Cardiac atrium fibroblast (primary cell): ENCODE measurements around the gene VAV1. TPM values are rescaled to one million over a fixed set of nuclear protein-coding genes. Genes with fewer than 3 reads are reported as not detected.

Source experiments
- total RNA-seq: library from RNA; depleted of rRNA; stranded (reverse); fragments of >200 nt; gene quantifications from 2 replicates; pipeline ENCODE4 v1.2.3, GENCODE V29; 2015

The VAV1 gene
- not detected in 2 replicates for total RNA-seq

DNA sequence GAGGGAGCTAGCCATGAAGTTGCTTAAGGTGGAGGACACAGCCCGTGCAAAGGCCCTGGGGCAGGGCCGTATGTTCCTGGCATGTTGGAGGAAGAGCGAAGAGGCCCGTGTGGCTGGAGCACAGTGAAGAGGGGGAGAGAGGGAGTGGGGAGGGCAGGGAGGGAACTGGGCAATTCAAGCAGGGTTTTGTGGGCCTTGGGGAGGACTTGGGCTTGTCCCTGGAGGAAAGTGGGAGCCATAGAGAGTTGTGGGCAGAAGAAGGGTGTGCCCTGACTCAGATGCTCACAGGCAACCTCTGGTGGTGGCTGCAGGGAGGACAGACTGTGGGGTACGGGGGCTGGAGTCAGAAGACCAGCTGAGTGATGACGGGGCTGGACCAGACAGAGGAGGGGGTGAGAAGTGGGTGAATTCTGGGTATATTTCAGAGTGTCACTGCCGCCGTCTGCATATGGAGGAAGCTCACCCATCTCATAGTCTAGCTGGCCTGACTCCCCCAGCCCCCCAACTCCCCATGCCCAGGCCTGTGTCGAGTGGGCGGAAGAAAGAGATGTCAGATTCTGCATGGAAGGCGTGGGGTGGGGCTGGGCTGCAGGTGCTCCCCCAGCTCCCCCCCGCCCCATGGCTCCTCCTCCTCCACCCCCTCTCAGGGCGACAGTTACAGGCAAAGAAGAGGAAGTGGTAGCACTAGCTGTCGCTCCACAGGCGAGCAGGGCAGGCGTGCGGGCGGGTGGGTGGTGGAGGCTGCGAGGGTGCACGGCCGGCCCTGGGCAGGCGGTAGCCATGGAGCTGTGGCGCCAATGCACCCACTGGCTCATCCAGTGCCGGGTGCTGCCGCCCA, at the start of gene VAV1:
TSS of gene VAV1 (plus strand) at position 681 of the 838 bp plus-strand sequence. CDS start at position 781, 100 bp downstream.

GRCh38 chr19:6737284-6737872, 35.1 kb upstream of the VAV1 start, which contains the start of gene GPR108:
TSS of gene GPR108 (minus strand) at chr19:6737580. CDS start at chr19:6737576, 4 bp downstream.

GRCh38 chr19:6739390-6739882, 33.1 kb upstream of the VAV1 start, which contains the start of gene TRIP10:
TSS of gene TRIP10 (plus strand) at chr19:6739680. CDS start at chr19:6739762, 82 bp downstream.

GRCh38 chr19:6767357-6768235, 4.9 kb upstream of the VAV1 start, which contains the start of gene SH2D3A:
TSS of gene SH2D3A (minus strand) at chr19:6767435. CDS start at chr19:6763748, 3,687 bp downstream.

DNA sequence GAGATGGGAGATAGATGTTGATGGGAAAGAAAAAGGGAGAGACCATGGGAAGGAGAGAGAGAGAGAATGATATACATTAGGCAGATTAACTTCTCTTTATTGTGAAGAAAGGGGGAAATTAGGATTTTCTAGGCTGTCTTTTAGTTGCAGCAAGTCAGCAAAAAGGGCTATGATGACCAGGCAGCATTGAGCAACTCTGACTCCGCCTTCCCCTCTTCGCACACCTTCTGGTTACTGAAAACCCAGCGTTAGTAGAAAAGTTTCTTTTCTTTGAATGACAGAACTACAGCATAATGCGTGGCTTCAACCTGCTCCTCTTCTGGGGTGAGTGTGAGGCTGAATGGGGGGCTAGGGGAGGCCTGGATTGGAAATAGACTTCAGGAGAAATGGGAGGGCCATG, 114.8 kb downstream of the VAV1 start, which contains the start of gene ADGRE1:
TSS of gene ADGRE1 (plus strand) at position 264 of the 400 bp plus-strand sequence. CDS start at position 294, 30 bp downstream.

Other genes with a start within 250 kb of the VAV1 start
- gene TNFSF9, start 241.7 kb upstream of the VAV1 start, total RNA-seq, result 0.18 and 2.4 TPM in 2 replicates
- not detected in 2 replicates for gene CD70, start 181.6 kb upstream of the VAV1 start, total RNA-seq
- gene TNFSF14, start 102.5 kb upstream of the VAV1 start, total RNA-seq, result 1.9 TPM in 1 of 2 replicates, not detected in the other
- 243 and 1,645 TPM in 2 replicates for gene C3, start 52.1 kb upstream of the VAV1 start, total RNA-seq
- 46.4 and 74.4 TPM in 2 replicates for gene GPR108, start 35.1 kb upstream of the VAV1 start, total RNA-seq
- gene TRIP10, start 33.0 kb upstream of the VAV1 start, total RNA-seq, result 47.0 and 90.1 TPM in 2 replicates
- not detected in 2 replicates for gene SH2D3A, start 5.3 kb upstream of the VAV1 start, total RNA-seq
- gene ADGRE1, start 114.9 kb downstream of the VAV1 start, total RNA-seq, result not detected in 2 replicates
- gene MBD3L2B, start 248.7 kb downstream of the VAV1 start, total RNA-seq, result not detected in 2 replicates